Cardiac fibroblast (primary cell): Measurements from ENCODE around the gene CCN6.

Experiments
- DNase-seq, 2 donors: peaks; one replicate each; pipeline versions ENCODE4 v3.0.0 to v3.0.0-alpha.2; 2010; ENCODE audit warnings: low read depth in 2 of 2
- H3K4me3 ChIP-seq, 2 donors: replicated peaks in 1 of 2; 1 replicate in 1 of 2; 2 replicates in 1 of 2; pipeline ENCODE4 v1.5.1; 2011; ENCODE audit warnings: low read depth in 2 of 2, low read length in 2 of 2, mild to moderate bottlenecking in 2 of 2, moderate library complexity in 1 of 2
- TF ChIP-seq, protein P1 (sequence below): IDR thresholded peaks from one replicate; pipeline ENCODE4 v1.5.1; 2011; ENCODE audit warnings: low read depth, mild to moderate bottlenecking, low read length, inconsistent platforms

The CCN6 gene

DNA sequence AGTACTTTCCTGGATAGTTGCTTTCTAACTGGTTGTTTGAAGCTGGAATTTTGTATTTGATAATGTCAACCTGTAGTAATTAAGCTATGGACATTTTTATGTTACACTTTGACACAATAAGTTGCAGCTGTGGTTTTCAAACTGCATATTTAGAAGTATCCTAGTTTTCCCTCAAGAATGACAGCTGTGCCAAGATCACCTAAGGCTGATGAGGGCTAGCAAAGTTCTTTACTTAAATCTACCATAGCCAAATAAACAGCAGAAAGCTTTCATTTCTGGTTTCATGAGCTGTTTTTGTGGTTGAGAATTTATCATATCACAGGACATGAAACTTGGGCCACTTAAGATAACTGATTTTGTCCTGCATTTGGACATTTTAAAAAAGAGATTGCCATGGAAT lies 64.1 kb downstream of the CCN6 start:
- no peak for DNase-seq
- TF ChIP-seq, protein P1, sequence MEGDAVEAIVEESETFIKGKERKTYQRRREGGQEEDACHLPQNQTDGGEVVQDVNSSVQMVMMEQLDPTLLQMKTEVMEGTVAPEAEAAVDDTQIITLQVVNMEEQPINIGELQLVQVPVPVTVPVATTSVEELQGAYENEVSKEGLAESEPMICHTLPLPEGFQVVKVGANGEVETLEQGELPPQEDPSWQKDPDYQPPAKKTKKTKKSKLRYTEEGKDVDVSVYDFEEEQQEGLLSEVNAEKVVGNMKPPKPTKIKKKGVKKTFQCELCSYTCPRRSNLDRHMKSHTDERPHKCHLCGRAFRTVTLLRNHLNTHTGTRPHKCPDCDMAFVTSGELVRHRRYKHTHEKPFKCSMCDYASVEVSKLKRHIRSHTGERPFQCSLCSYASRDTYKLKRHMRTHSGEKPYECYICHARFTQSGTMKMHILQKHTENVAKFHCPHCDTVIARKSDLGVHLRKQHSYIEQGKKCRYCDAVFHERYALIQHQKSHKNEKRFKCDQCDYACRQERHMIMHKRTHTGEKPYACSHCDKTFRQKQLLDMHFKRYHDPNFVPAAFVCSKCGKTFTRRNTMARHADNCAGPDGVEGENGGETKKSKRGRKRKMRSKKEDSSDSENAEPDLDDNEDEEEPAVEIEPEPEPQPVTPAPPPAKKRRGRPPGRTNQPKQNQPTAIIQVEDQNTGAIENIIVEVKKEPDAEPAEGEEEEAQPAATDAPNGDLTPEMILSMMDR, result no peak
- no peak overlapping the region for H3K4me3 ChIP-seq
